ENCODE measurements around the gene SMAP1.
A peak's percentile ranks its signal among the peaks of the same experiment; 100 is the strongest.

The SMAP1 gene

DNA sequence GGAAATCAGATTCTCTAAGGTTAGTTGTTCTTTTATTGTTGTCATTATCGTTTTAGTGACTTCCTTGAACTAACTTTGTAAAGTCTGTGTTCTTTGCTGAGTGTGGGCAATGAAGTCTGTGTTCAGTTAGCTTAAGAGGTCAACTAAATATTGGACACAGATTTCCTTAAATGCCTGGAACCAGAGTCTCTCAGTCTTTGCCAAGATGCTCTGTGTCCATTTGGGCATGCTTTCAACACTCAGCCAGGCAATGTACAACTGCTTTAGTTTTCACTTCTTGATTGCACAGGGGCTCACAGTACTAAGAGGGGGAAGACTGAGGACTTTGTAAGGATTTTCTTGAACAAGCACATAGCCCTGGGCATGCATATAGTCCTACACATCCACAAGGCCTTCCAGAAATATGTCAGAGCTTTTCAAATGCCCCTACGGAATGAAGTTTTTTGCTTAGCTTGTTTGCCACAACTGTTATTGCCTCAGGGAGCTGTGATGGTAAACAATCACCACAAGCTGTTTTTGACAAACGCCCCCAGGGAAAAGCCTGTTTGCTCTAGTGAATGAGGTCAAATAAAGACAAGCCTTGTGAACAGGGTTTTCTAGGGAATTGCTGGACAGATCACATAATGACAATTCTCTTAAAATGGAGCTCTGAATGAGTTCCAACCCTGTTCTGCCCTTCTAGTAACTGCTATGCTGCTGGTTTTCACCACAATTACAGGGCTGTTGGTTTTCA is 206.7 kb downstream of the SMAP1 start:
- no peaks in the 10 kb centered on the region for H3K27me3 ChIP-seq (ENCODE audit: low read depth)
- no peaks in the 10 kb centered on the region for H3K4me1 ChIP-seq
- H3K36me3 ChIP-seq (replicated peaks) = no peaks in the 10 kb centered on the region
- H3K9me3 ChIP-seq = no peaks in the 10 kb centered on the region
- DNase-seq (ENCODE audit: low spot score in 2 of 2) = no peak
- in situ Hi-C loops (cut with MboI; ENCODE audit: low sequenced_read_pairs) = no loop called here
- no peak overlapping the region for H3K4me3 ChIP-seq

DNA sequence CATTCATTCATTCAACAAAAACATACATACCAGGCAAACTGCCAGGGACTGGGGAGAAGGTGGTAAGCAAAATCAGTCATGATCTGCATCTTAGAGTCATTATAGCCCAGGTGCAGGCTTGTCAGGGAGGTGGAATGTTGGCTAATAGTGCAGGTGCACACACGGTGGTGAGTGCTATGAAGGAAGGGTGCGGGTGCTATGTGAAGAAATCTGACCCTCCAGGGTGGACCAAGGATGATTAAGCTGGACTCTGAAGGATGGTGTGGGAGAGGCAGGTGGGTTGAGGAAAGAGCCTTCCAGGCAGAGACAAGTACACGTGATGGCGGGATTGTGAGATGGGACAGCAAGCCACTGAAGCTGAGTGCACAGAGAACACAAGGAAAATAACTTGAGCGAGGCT is 211.8 kb downstream of the SMAP1 start:
- H3K4me1 ChIP-seq = no peaks in the 10 kb centered on the region
- no peak for DNase-seq (ENCODE audit: low spot score in 2 of 2)
- H3K4me3 ChIP-seq = no peak overlapping the region
- H3K9me3 ChIP-seq = no peaks in the 10 kb centered on the region
- H3K36me3 ChIP-seq (replicated peaks) = no peaks in the 10 kb centered on the region
- in situ Hi-C loops (cut with MboI; ENCODE audit: low sequenced_read_pairs) = no loop called here
- no peaks in the 10 kb centered on the region for H3K27me3 ChIP-seq (ENCODE audit: low read depth)

DNA sequence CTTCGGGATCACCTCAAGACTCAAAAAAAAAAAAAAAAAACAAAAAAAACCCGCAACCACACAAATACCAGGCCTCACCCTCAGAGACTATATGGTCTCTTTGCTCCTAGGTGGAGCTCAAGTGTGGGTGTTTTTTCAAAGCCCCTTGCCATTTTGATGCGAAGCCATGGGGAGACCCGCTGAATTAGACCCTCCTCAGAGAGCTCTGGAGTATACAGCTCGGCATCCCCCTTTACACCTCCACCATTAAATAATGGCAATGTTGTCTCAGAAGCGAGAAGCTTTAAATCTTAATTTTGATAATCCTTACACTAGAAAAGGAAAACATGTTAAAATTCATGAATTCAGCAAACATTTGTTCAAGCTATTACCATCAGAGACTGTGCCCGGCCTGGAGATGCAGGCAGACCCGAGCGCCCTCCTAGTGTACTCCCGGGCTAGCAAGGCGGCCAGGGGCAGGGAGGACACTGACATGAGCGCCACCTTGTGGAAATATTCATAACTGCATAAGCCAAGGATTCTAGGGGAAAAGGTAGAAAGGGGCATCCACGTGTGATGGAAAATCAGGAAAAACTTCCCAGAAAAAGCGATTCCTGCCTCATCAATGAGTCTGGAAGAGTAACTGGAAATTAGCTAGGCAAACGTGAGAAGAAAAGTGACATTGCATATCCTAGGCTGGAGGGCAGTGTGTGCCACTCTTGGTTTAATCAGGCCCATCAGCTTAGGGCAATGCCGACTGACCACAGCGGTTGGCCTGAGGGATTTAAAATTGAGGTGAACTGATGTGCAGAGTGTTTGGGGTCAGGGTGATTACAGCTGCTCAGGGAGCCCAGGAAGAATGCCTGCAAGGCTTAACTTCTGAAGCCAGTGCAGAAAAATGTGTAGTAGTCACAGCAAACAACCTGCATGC is 216.6 kb downstream of the SMAP1 start:
- in situ Hi-C loops (cut with MboI; ENCODE audit: low sequenced_read_pairs) = no loop called here
- DNase-seq (ENCODE audit: low spot score in 2 of 2) = peak; percentile 61 to 82

DNA sequence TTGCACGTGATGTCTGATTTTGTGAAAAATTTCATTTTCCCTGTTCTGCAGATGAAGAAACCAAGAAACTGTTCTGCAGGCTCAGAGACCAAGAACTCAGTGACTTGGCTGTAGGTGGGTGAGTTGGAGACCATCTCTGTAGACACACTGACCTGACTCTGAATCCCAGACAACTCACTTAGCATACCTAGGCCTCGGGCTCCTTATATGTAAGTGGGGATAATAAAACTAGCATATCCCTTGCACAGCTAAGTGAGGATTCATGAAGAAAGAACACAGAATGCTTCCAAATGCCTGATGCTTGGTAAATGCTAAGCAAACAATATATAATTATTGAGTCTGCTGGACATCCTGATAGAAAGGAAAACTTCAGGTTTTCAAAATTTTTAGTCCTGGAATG is 218.4 kb downstream of the SMAP1 start:
- in situ Hi-C loops (cut with MboI; ENCODE audit: low sequenced_read_pairs) = loop anchor here (5.0 kb wide), 1 partner anchor 179 kb away; no protein-coding TSS in a partner anchor
- no peak for DNase-seq (ENCODE audit: low spot score in 2 of 2)
- H3K4me1 ChIP-seq = no peaks in the 10 kb centered on the region
- H3K27me3 ChIP-seq (ENCODE audit: low read depth) = no peaks in the 10 kb centered on the region
- no peak overlapping the region for H3K4me3 ChIP-seq
- no peaks in the 10 kb centered on the region for H3K9me3 ChIP-seq
- no peaks in the 10 kb centered on the region for H3K36me3 ChIP-seq (replicated peaks)

More for the DNA sequence above, 216.6 kb downstream of the SMAP1 start:
- H3K27me3 ChIP-seq (ENCODE audit: low read depth) = no peaks in the 10 kb centered on the region
- no peaks in the 10 kb centered on the region for H3K9me3 ChIP-seq
- no peaks in the 10 kb centered on the region for H3K36me3 ChIP-seq (replicated peaks)
- no peak overlapping the region for H3K4me3 ChIP-seq
- H3K4me1 ChIP-seq = no peaks in the 10 kb centered on the region

DNA sequence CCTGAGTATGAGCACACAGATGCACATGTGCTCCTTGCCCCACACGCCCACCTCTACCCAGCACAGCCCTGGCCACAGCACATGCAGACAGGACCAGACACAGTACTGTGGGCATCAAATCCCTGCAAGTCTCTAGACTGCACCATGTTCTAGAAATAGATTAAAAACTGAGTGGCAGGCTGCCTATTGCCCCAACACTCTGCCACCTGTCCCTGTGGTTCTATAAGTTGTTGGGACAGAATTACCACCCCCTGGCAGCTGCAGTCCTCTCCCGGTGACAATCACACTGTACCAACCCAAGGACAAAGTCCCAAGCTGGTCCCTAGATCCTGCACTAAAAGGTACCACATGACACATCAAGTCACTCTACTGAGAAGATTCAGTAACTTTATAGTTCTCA is 219.0 kb downstream of the SMAP1 start:
- no peak overlapping the region for H3K4me3 ChIP-seq
- H3K9me3 ChIP-seq = no peaks in the 10 kb centered on the region
- H3K36me3 ChIP-seq (replicated peaks) = no peaks in the 10 kb centered on the region
- DNase-seq (ENCODE audit: low spot score in 2 of 2) = no peak
- in situ Hi-C loops (cut with MboI; ENCODE audit: low sequenced_read_pairs) = loop anchor here (5.0 kb wide), 1 partner anchor 179 kb away; no protein-coding TSS in a partner anchor
- H3K27me3 ChIP-seq (ENCODE audit: low read depth) = no peaks in the 10 kb centered on the region
- H3K4me1 ChIP-seq = no peaks in the 10 kb centered on the region

DNA sequence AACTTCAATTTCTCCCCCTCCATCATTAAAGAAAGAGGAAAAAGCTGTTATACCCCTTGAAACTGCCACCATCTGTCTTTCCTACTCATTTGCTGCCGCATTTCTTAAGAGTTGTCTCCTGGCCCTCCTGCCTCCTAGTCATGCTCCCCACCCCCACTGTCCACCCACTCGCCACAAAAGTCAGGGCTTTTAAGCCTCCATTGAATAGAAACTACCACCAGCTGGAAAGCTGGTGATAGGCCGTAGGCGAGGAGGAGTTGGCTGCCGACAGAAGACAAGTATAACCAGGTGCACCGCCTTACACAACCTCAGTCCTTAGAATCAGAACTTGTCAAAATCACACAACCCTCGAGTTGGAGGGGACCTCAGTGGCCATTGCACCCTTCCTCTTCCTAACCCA is 221.6 kb downstream of the SMAP1 start:
- Histone ChIP-seq H3K4me1 (no peaks in the 10 kb centered on the region), H3K36me3 (replicated peaks) (no peaks in the 10 kb centered on the region), H3K4me3 (no peak overlapping the region), H3K27me3 (ENCODE audit: low read depth) (no peaks in the 10 kb centered on the region), H3K9me3 (no peaks in the 10 kb centered on the region)
- no peak for DNase-seq (ENCODE audit: low spot score in 2 of 2)
- in situ Hi-C loops (cut with MboI; ENCODE audit: low sequenced_read_pairs) = loop anchor here (5.0 kb wide), 1 partner anchor 182 kb away; no protein-coding TSS in a partner anchor

DNA sequence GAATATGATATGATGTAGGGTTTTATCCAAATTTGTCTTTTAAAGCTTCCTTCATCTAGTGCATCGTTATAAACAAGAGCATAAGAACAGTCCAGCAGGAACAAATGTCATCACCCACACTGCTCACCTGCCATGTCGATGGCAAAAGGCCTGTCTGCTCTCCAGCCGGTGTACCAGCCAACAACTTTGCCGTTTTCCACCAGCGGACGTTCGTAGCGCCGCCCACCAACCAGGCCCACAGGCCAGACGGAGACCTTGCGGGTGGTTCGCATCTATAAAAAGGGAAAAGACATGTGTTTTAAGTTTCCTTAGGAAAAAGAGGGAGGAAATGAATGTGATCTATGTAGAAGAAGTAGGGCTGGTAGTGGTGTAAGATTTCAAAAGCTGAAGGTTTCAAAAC is 226.3 kb downstream of the SMAP1 start:
- no peak for DNase-seq (ENCODE audit: low spot score in 2 of 2)
- Histone ChIP-seq H3K27me3 (ENCODE audit: low read depth) (no peaks in the 10 kb centered on the region), H3K4me3 (no peak overlapping the region), H3K36me3 (replicated peaks) (no peaks in the 10 kb centered on the region), H3K4me1 (no peaks in the 10 kb centered on the region), H3K9me3 (no peaks in the 10 kb centered on the region)
- in situ Hi-C loops (cut with MboI; ENCODE audit: low sequenced_read_pairs) = no loop called here

DNA sequence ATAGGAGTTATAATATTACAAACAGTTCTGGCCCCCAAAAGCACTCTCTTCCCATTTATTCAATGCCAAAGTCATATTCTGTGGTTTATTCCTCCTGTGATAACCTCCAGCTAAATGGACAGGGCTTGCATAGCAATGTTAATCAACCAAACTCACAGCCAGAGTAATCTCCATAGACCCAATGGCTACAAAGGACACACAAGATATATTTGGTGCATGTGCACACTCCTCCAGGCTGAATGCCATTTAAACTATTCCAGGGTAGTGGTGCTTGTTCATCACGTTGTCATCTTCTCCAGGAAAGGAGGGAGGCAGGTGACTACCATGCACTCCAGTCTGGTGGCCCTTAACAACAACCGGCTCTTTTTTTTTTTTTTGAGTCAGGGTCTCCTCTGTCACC is 232.4 kb downstream of the SMAP1 start:
- H3K9me3 ChIP-seq = no peaks in the 10 kb centered on the region
- H3K27me3 ChIP-seq (ENCODE audit: low read depth) = 0 out of 2 replicates have a peak, but pooled peaks cover 2% of the 10 kb centered on the region
- peaks cover 3% of the 10 kb centered on the region; the same call in 1 of the 2 replicates for H3K4me1 ChIP-seq
- H3K4me3 ChIP-seq = no peak overlapping the region
- DNase-seq (ENCODE audit: low spot score in 2 of 2) = no peak
- no peaks in the 10 kb centered on the region for H3K36me3 ChIP-seq (replicated peaks)
- in situ Hi-C loops (cut with MboI; ENCODE audit: low sequenced_read_pairs) = no loop called here

DNA sequence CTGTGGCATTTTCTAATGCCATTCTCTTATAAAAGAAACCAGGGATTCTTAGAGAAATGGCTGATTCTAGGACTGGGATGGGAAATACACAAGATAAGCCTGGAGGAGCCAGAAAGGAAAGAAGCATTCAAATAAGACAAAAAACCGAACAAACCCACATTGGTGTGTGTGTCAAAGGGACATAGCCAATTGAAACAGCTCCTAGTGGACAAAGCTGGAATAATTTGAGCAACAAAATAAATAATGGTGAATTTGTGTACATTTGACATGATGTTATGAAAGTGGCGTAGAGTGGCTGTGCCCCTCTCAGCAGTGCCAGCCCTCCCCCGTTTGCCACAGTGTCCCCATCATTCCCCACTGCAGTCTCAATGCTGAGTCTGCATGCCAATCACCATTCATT is 233.6 kb downstream of the SMAP1 start:
- Histone ChIP-seq H3K4me3 (no peak overlapping the region), H3K9me3 (no peaks in the 10 kb centered on the region), H3K4me1 (peaks cover 16% of the 10 kb centered on the region), H3K27me3 (ENCODE audit: low read depth) (0 out of 2 replicates have a peak, but pooled peaks cover 2% of the 10 kb centered on the region), H3K36me3 (replicated peaks) (no peaks in the 10 kb centered on the region)
- in situ Hi-C loops (cut with MboI; ENCODE audit: low sequenced_read_pairs) = no loop called here
- DNase-seq (ENCODE audit: low spot score in 2 of 2) = no peak

DNA sequence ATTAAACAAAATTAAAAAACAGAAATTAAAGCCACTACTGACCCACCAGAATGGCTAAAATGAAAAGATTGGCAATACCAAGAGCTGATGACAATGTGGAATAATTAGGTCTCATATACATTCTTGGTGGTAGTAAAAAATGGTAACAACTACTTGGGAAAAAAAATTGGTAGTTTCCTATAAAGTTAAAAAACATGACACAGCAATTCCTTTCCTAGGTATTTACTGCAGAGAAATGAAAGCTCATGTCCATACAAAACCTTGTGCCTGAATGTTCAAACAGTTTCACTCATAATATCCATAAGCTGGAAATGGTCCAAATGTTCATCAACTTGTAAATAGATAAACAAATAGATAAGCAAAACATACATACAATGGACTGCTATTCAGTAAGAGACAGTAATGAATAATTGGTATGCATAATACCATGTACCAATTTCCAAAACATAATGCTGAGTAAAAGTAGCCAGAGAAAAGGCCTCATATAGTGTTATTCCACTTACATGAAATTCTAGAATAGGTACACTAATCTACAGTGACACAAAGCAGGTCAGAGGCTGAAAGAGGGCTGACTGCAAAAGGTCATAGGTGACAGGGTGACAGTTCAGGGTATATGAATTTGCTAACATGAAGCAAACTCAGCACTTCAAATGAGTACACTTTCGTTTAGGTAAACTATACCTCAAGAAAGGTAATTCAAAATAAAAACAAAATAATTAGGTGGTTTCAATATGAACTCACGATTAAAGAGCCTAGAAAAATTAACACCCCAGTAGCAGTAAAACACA is 236.2 kb downstream of the SMAP1 start:
- in situ Hi-C loops (cut with MboI; ENCODE audit: low sequenced_read_pairs) = no loop called here
- Histone ChIP-seq H3K36me3 (replicated peaks) (no peaks in the 10 kb centered on the region), H3K9me3 (no peaks in the 10 kb centered on the region), H3K4me3 (no peak overlapping the region), H3K4me1 (peaks cover 17% of the 10 kb centered on the region), H3K27me3 (ENCODE audit: low read depth) (0 out of 2 replicates have a peak, but pooled peaks cover 2% of the 10 kb centered on the region)
- DNase-seq (ENCODE audit: low spot score in 2 of 2) = no peak

DNA sequence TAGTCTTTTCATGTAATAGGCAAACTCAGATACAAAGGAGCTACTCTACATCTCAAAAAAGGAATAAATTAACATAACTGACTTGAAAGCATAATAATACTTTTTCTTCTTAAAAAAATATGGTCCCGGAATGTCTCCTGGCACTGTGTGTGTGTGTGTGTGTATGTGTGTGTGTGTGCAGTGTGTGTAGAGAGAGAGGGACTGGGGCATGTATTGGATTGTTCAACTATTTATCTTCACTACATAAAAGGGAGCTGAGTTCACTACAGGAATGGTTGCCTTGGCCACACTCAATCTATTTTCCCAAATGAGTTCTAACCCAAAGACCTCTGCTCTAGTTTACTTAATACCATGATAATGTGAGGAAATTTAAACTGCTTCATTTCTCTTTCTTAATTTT is 238.1 kb downstream of the SMAP1 start:
- H3K9me3 ChIP-seq = no peaks in the 10 kb centered on the region
- H3K4me1 ChIP-seq = peaks cover 17% of the 10 kb centered on the region
- H3K27me3 ChIP-seq (ENCODE audit: low read depth) = peaks cover 4% of the 10 kb centered on the region; the same call in 1 of the 2 replicates
- H3K4me3 ChIP-seq = no peak overlapping the region
- in situ Hi-C loops (cut with MboI; ENCODE audit: low sequenced_read_pairs) = no loop called here
- H3K36me3 ChIP-seq (replicated peaks) = no peaks in the 10 kb centered on the region
- peak; percentile 59 to 66 for DNase-seq (ENCODE audit: low spot score in 2 of 2)
